HTR-8/SVneo (cell line): ENCODE data around the gene TRPM3.

Experiments used
- DNase-seq: peaks from one replicate; pipeline ENCODE4 v3.0.0; 2011; ENCODE audit warnings: low spot score, mixed read lengths; ENCODE audit not compliant: insufficient read length
- FAIRE-seq: peaks from 2 replicates; lab custom pipeline; 2011; peaks lifted over from hg19 to GRCh38; lab: Jason Lieb, UNC

Gene TRPM3

DNA sequence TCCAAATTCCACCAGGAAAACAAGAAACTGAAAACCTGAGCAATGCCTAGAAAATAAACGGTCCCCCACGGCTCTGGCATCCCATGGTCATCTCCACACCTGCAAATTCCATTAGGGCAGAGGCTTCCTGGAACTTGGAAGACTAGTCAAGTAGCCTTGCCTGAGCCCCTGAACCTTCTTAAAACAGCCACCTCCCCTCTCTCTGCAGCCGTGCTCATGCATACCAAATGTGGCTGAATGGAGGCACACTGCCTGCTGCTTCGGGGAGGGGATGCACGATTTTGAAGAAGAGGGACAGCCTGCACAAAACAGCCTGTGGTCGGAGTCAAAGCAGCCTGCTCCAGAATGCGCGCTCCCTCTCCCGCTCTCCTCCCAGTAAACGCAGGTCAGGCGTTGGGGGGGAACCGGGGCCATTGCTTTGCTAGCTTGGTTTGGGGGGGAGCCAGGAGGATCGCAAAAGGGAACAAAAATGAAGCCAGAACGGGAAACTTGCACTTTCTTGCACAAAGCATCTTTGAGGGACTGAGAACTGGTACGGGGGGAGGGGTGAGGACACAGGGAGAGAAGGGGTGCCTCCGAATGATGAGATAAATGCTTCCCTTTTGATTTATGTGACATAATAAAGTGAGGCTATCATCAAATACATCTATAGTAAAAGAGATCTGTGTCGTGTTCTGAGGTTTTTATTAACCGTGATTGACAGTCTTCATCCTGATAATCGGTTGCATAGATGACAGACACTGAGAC, at the start of gene TRPM3:
Gene TRPM3 (minus strand): TSS at position 347 of the 747 bp plus-strand sequence. CDS start 267 bp downstream, at position 80.
- FAIRE-seq (no peak), DNase-seq (no peak)

GRCh38 chr9:71168418-71168817, 47.0 kb upstream of the TRPM3 start:
- DNase-seq (no peak), FAIRE-seq (no peak)

DNA sequence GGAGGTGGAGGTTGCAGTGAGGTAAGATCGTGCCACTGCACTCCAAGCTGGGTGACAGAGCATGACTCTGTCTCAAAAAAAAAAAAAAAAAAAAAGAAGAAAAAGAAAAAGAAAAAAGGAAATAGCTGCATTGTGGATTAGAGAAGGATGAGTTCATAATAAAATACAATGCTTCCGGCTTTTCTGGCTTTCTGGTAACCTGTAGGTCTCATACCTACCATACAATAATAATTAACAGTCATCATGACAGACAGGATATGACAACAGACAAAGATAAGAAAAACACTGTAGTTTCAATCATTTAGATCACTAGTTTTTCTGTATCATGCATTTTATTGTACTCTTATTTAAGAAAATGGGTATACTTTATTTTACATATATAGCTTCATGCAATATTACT, 40.7 kb upstream of the TRPM3 start:
- no peak for FAIRE-seq
- no peak for DNase-seq

- no peak for FAIRE-seq
- DNase-seq: no peak
Measured at GRCh38 chr9:71157731-71158130, 36.3 kb upstream of the TRPM3 start.

DNA sequence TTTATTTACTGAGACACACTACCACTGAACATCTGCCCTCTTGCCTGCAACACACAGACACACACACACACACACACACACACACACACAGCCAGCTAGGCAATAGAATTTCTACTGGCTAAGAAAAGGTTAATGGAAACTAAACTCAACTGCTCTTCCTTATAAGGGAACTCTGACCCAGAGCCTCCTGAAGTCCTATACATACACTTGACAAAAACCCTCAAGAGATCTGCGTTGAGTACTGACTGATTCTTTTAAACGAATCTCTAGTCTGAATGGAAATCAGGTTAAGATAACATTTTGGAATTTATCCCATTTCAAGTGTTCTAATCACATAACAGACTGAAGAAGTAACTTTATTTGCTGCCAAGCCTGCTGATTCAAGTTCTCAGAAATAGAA, 25.9 kb upstream of the TRPM3 start:
- DNase-seq (no peak), FAIRE-seq (no peak)

- DNase-seq (no peak), FAIRE-seq (no peak)
Measured at GRCh38 chr9:71146511-71146910, 25.1 kb upstream of the TRPM3 start.

DNA sequence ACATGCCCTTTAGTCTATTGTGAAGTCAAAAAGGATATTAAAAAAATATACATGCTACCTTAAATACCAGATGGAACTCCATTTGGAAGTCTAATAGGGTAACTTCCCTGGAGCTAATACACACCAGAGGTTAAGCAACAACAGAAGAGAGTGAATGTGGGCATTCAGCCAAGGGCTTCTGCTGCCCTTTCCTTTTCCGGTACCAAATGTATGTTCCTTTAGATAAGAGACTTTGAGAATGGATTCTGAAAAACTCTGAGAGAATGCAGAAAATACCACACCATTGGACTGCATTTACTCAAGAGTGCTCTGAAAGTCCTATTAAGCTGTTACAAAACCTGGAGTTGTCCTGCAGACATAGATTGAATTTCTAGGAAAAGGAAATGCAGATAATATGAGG, 23.8 kb upstream of the TRPM3 start:
- FAIRE-seq (no peak), DNase-seq (no peak)

- no peak for DNase-seq
- FAIRE-seq: no peak
Measured at GRCh38 chr9:71144495-71144894, 23.1 kb upstream of the TRPM3 start.

GRCh38 chr9:71136696-71137095, 15.3 kb upstream of the TRPM3 start:
- FAIRE-seq (no peak), DNase-seq (no peak)

- FAIRE-seq: no peak
- DNase-seq: no peak
Measured at GRCh38 chr9:71131145-71131544, 9.7 kb upstream of the TRPM3 start.

DNA sequence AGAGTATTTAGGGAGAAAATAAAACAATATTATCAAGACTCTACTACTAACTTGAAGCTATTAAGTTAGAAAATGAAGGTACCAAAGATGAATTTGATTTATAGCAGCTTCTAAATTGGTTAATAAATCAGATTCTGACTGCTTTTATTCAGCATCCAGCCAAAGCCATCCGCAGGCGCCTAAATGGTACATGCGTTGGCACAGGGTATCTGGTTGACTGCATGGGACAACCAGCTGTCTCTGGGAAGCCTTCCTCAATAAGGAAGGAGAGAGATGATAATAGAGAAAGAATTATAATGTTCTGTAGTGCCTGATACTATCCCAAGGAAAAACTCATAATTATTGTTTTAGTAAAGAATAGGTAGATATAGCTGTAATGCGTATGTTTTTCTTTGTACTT, 9.1 kb upstream of the TRPM3 start:
- DNase-seq (no peak), FAIRE-seq (no peak)

GRCh38 chr9:71128796-71129195, 7.4 kb upstream of the TRPM3 start:
- no peak for DNase-seq
- FAIRE-seq: no peak

DNA sequence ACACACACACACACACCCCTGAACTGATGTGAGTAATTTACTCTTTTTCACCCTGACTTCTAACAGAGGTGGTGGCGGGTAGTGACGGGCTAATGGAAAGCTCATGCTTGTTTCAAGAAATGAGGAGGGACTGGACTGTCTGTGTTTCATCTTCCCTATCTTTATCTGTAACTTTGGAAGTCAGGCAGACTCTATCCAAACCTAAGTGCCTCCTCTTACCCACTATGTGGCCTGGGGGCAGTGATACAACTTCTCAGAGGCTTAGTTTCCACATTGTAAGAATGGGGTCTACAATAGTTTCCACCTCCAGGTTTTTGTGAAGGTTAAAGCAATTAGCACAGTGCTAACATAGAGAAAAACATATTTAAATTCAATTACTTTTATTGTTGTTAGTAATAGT, 5.9 kb upstream of the TRPM3 start:
- DNase-seq: no peak
- FAIRE-seq: no peak

DNA sequence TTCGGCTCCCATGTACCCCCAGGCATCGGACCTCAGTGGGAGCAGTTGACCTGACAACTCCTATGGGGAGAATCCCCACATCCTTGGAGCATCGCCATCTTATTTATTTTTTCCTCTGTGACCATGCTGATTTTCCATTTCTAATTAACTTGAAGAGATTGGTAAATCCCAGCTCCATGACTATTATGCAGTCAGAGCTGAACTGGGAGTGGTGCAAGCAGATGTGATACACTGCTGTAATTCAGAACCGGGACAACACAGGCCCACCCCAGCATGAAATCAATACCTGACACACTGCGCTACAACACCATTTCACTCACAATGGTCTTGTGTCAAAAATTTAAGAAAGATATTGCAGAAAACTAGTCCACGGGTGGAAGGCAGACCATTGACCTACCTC, 1.0 kb upstream of the TRPM3 start:
- DNase-seq (no peak), FAIRE-seq (no peak)

- FAIRE-seq (no peak), DNase-seq (no peak)
Measured at GRCh38 chr9:71122022-71122275, 528 bp upstream of the TRPM3 start.

DNA sequence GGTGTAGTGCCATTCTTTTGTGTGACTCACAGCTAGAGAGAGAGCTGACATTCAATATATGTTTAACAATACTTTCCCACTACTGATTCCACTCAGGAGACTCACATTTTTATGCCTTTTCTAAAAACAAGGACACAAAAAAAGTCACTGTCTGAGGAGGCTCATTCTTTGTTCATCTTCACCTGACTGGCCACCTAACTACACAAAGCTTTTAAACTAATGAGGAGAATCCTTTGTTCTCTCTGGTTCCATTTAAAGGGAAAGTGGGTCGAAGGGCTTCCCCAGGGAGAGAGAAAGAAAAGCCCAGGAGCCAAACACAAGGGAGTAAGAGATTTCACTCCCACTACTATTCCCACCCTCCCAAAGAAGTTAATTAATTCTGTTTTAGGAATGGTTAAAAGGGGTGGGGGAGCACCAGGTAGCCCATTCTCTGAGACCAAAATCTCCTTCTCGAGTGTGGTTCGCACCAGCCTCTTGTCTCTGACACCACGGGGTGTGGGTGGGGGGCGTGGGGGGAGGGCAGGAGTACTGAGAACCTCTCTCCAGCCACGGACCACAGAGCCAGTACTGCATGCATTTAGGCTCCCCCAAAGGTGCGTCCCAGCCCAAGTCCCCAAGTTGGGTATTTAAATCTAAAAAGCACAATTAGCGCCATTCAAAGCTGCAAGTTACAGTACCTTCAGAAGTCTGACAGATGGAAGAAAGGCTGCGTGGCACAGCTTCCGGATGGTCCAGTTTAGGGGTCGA, 747 bp downstream of the TRPM3 start:
- FAIRE-seq (no peak), DNase-seq (no peak)

DNA sequence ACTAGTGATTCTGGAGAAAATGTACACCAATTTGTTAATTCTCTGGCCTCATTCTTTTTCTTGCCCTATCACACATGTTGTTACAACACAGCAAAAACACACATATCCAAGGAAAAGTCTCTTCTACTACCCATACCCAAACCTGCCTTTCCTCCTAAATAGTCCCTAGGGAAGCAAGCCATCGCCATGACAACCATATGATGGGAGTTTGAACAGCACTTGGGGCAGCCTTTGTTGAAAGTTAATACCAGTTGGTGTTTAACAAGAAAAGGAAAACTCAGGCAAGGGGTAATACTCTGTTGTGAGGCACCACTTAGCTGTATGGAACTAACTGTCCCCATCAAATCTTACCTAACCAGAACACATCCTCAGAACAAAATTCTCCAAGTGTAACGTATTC, 1.7 kb downstream of the TRPM3 start:
- DNase-seq: no peak
- no peak for FAIRE-seq

- FAIRE-seq: no peak
- DNase-seq: no peak
Measured at GRCh38 chr9:71118324-71118723, 3.1 kb downstream of the TRPM3 start.

- FAIRE-seq (no peak), DNase-seq (no peak)
Measured at GRCh38 chr9:71115448-71115975, 5.9 kb downstream of the TRPM3 start.

DNA sequence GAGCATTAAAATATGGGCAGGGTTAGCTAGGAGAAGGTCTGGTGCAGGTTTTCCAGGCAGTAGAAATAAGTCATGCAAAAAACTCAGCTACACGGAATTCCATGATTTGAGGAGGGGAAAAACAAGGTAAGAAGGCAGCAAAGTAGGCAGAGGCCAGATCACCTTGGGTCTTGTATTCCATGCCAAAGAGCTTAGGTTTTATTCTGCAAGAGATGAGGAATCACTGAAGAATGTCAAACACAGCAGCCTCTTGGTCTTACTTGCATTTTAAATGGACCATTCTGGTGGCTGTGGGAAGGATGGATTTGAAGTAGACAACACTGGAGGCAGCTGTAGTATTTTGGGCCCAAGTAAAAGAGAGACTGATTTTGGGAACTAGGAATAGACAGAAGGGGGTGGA, 8.6 kb downstream of the TRPM3 start:
- FAIRE-seq (no peak), DNase-seq (no peak)

- no peak for DNase-seq
Measured at GRCh38 chr9:71108937-71109336, 12.5 kb downstream of the TRPM3 start.

GRCh38 chr9:71106992-71107391, 14.4 kb downstream of the TRPM3 start:
- no peak for FAIRE-seq
- DNase-seq: no peak

More at GRCh38 chr9:71108937-71109336, 12.5 kb downstream of the TRPM3 start:
- no peak for FAIRE-seq
